H1 (cell line): ENCODE data around the gene TRPM1. TPM values are rescaled to one million over a fixed set of nuclear protein-coding genes. Genes with fewer than 3 reads are reported as not detected.

Source experiments
- CTCF ChIA-PET: fragments of 300-600 bp; sonication (Branson Sonifier 250); formaldehyde crosslinking; loops from one replicate; lab custom pipeline; 2021; ENCODE audit not compliant: partially characterized antibody; lab: Charles Lee
- POLR2A ChIA-PET: fragments of 300-600 bp; sonication (Branson Sonifier 250); formaldehyde crosslinking; loops from one replicate; lab custom pipeline; 2021; ENCODE audit warnings: inconsistent platforms; ENCODE audit not compliant: partially characterized antibody; lab: Charles Lee
- DNase-seq, 2 experiments: peaks; one replicate each; pipeline versions ENCODE4 v3.0.0 to v3.0.0-alpha.2; 2010 to 2022; ENCODE audit warnings: low spot score in 2 of 2, low read depth in 1 of 2, mixed read lengths in 1 of 2
- FAIRE-seq: peaks from 2 replicates; lab custom pipeline; 2011; peaks lifted over from hg19 to GRCh38; lab: Jason Lieb, UNC
- H2AFZ ChIP-seq: 2 replicates; pipeline ENCODE4 v1.8.1; 2012; ENCODE audit warnings: low read length, inconsistent platforms
- H2AK5ac ChIP-seq: 2 replicates; pipeline ENCODE4 v1.6.1; 2013; ENCODE audit warnings: low read depth, low read length
- H2BK120ac ChIP-seq: replicated peaks from 2 replicates; pipeline ENCODE3; 2013; ENCODE audit warnings: low read depth, low read length, inconsistent platforms
- H2BK12ac ChIP-seq: 2 replicates; pipeline ENCODE4 v1.6.1; 2013; ENCODE audit warnings: low read depth, low read length
- H2BK15ac ChIP-seq: 2 replicates; pipeline ENCODE4 v1.6.1; 2013; ENCODE audit warnings: low read length
- H2BK20ac ChIP-seq: 2 replicates; pipeline ENCODE4 v1.6.1; 2013; ENCODE audit warnings: low read length
- H2BK5ac ChIP-seq: 2 replicates; pipeline ENCODE4 v1.6.1; 2013; ENCODE audit warnings: low read depth, low read length
- H3K14ac ChIP-seq: 2 replicates; pipeline ENCODE4 v1.6.1; 2013; ENCODE audit warnings: inconsistent platforms; ENCODE audit not compliant: insufficient read length
- H3K18ac ChIP-seq: 2 replicates; pipeline ENCODE4 v1.6.1; 2013; ENCODE audit warnings: low read length; ENCODE audit errors: extremely low read depth
- H3K23ac ChIP-seq: 2 replicates; pipeline ENCODE4 v1.6.1; 2013; ENCODE audit warnings: inconsistent platforms; ENCODE audit not compliant: insufficient read length
- H3K23me2 ChIP-seq: 2 replicates; pipeline ENCODE4 v1.6.1; 2013; ENCODE audit warnings: low read depth, low read length
- H3K27ac ChIP-seq: 2 replicates; pipeline ENCODE4 v1.6.1; 2011; ENCODE audit warnings: low read depth, low read length, inconsistent platforms
- H3K27me3 ChIP-seq, 4 experiments: replicated peaks in 1 of 4; 1 replicate in 1 of 4; 2 replicates in 3 of 4; pipeline versions ENCODE4 v1.6.1 to v1.8.1; 2011 to 2013; ENCODE audit warnings: low read length in 3 of 4, mild to moderate bottlenecking in 3 of 4, inconsistent platforms in 2 of 4, mixed read lengths in 2 of 4, moderate library complexity in 1 of 4; ENCODE audit not compliant: control insufficient read depth in 3 of 4, insufficient read depth in 3 of 4; ENCODE audit errors: extremely low read depth in 1 of 4
- H3K36me3 ChIP-seq, 4 experiments: 2 replicates each; pipeline versions ENCODE4 v1.6.1 to v1.8.1; 2011 to 2013; ENCODE audit warnings: mild to moderate bottlenecking in 4 of 4, low read length in 3 of 4, moderate library complexity in 2 of 4, control low read depth in 1 of 4, inconsistent platforms in 1 of 4; ENCODE audit not compliant: insufficient read depth in 4 of 4, control insufficient read depth in 2 of 4
- H3K4ac ChIP-seq: replicated peaks from 2 replicates; pipeline ENCODE3; 2013; ENCODE audit warnings: low read length, low read depth, mixed read lengths, inconsistent platforms; ENCODE audit not compliant: insufficient read length
- H3K4me1 ChIP-seq, 4 experiments: replicated peaks in 1 of 4; 1 replicate in 1 of 4; 2 replicates in 3 of 4; pipeline versions ENCODE4 v1.6.1 to v1.8.1; 2011 to 2013; ENCODE audit warnings: low read length in 3 of 4, inconsistent platforms in 2 of 4, mixed read lengths in 1 of 4; ENCODE audit not compliant: insufficient read depth in 4 of 4, control insufficient read depth in 3 of 4
- H3K4me2 ChIP-seq, 2 experiments: 2 replicates each; pipeline versions ENCODE4 v1.6.1 to v1.8.1; 2011 to 2013; ENCODE audit warnings: low read depth in 2 of 2, low read length in 2 of 2, control low read depth in 1 of 2, inconsistent platforms in 1 of 2, mild to moderate bottlenecking in 1 of 2; ENCODE audit not compliant: insufficient read depth in 1 of 2
- H3K4me3 ChIP-seq, 4 experiments: fragments of 200-600, 300-600 bp in 1 of 4; sonication (generic), shearing (Covaris generic), sonication (Bioruptor Twin) in 1 of 4; 2 replicates each; pipeline versions ENCODE4 v1.5.1 to v1.8.1; 2011 to 2016; ENCODE audit warnings: low read length in 4 of 4, low read depth in 3 of 4, control low read depth in 2 of 4, inconsistent platforms in 2 of 4, mild to moderate bottlenecking in 2 of 4, mixed read lengths in 1 of 4, moderate library complexity in 1 of 4; ENCODE audit not compliant: insufficient read depth in 2 of 4; ENCODE audit errors: extremely low read depth in 1 of 4
- H3K56ac ChIP-seq: replicated peaks from 2 replicates; pipeline ENCODE3; 2013; ENCODE audit warnings: low read depth, mild to moderate bottlenecking, mixed read lengths, low read length, inconsistent platforms; ENCODE audit not compliant: insufficient read length
- H3K79me1 ChIP-seq: 2 replicates; pipeline ENCODE4 v1.6.1; 2013; ENCODE audit warnings: low read depth, low read length, control low read depth
- H3K79me2 ChIP-seq, 2 experiments: 2 replicates each; pipeline versions ENCODE4 v1.6.1 to v1.8.1; 2012 to 2013; ENCODE audit warnings: low read length in 2 of 2, mild to moderate bottlenecking in 2 of 2, inconsistent platforms in 1 of 2; ENCODE audit not compliant: insufficient read depth in 2 of 2, control insufficient read depth in 1 of 2
- H3K9ac ChIP-seq, 4 experiments: replicated peaks in 1 of 4; 1 replicate in 1 of 4; 2 replicates in 3 of 4; pipeline versions ENCODE4 v1.6.1 to v1.8.1; 2011 to 2013; ENCODE audit warnings: low read depth in 3 of 4, low read length in 3 of 4, control low read depth in 2 of 4, mild to moderate bottlenecking in 2 of 4, moderate library complexity in 2 of 4, inconsistent platforms in 1 of 4; ENCODE audit errors: extremely low read depth in 1 of 4
- H3K9me3 ChIP-seq, 2 experiments: 2 replicates each; pipeline versions ENCODE4 v1.6.1 to v1.8.1; 2012 to 2013; ENCODE audit warnings: mild to moderate bottlenecking in 2 of 2, moderate library complexity in 2 of 2, control low read depth in 1 of 2, inconsistent platforms in 1 of 2, low read depth in 1 of 2, low read length in 1 of 2, mixed read lengths in 1 of 2; ENCODE audit not compliant: insufficient read depth in 2 of 2
- H4K20me1 ChIP-seq, 2 experiments: replicated peaks in 1 of 2; 2 replicates each; pipeline versions ENCODE3 to v1.8.1; 2011 to 2013; ENCODE audit warnings: inconsistent platforms in 2 of 2, low read length in 2 of 2, mild to moderate bottlenecking in 1 of 2; ENCODE audit not compliant: insufficient read depth in 2 of 2, control insufficient read depth in 1 of 2
- H4K5ac ChIP-seq: 2 replicates; pipeline ENCODE4 v1.6.1; 2013; ENCODE audit warnings: low read length, low read depth, mixed read lengths, inconsistent platforms; ENCODE audit not compliant: insufficient read length
- H4K8ac ChIP-seq: 2 replicates; pipeline ENCODE4 v1.8.0; 2013; ENCODE audit warnings: mild to moderate bottlenecking, moderate library complexity, low read length, inconsistent platforms; ENCODE audit not compliant: insufficient read depth; ENCODE audit errors: extremely low read depth
- H4K91ac ChIP-seq: replicated peaks from 2 replicates; pipeline ENCODE3; 2013; ENCODE audit warnings: low read length, mixed read lengths, inconsistent platforms; ENCODE audit not compliant: insufficient read length
- BCL11A ChIP-seq, 2 experiments: IDR thresholded peaks; one replicate each; pipeline ENCODE4 v1.6.1; 2011; ENCODE audit warnings: low read depth in 2 of 2, low read length in 2 of 2, mild to moderate bottlenecking in 2 of 2
- CBX5 ChIP-seq: fragments of 300-800, 300-1000 bp; sonication (generic); IDR thresholded peaks from 2 replicates; pipeline ENCODE4 v1.7.1; 2016; ENCODE audit warnings: antibody characterized with exemption, low read length, low read depth
- CREB1 ChIP-seq: IDR thresholded peaks from 2 replicates; pipeline ENCODE4 v1.6.1; 2012; ENCODE audit warnings: inconsistent platforms
- JUND ChIP-seq: IDR thresholded peaks from 2 replicates; pipeline ENCODE4 v1.6.1; 2011; ENCODE audit warnings: mild to moderate bottlenecking, improper control_type of control experiment, low read length
- POLR2AphosphoS5 ChIP-seq: IDR thresholded peaks from 2 replicates; pipeline ENCODE4 v1.6.1; 2011; ENCODE audit warnings: low read depth, low read length
- POU5F1 ChIP-seq: IDR thresholded peaks from 2 replicates; pipeline ENCODE4 v1.6.1; 2011; ENCODE audit warnings: low read depth, mild to moderate bottlenecking, low read length, moderate library complexity
- TBP ChIP-seq: IDR thresholded peaks from 2 replicates; pipeline ENCODE4 v1.6.1; 2011; ENCODE audit warnings: low read depth, low read length, improper control_type of control experiment
- TEAD4 ChIP-seq: IDR thresholded peaks from 2 replicates; pipeline ENCODE4 v1.6.1; 2012; ENCODE audit warnings: low read depth, low read length, inconsistent platforms, mixed read lengths
- WGBS, 2 experiments: shearing (Covaris generic) in 1 of 2; methylation state at CpG; one replicate each; pipeline versions ENCODE4 v1.1.6 to v1.1.7; 2013 to 2015; ENCODE audit warnings: low lambda C conversion rate in 2 of 2, mixed read lengths in 2 of 2, inconsistent platforms in 1 of 2, low coverage in 1 of 2, missing lambda C conversion rate in 1 of 2; ENCODE audit not compliant: insufficient replicate concordance in 2 of 2, insufficient coverage in 1 of 2, insufficient read length in 1 of 2; ENCODE audit errors: extremely low coverage in 1 of 2, missing lambda C conversion rate in 1 of 2; 5-methylcytosine and 5-hydroxymethylcytosine counted together
- polyA plus RNA-seq, 7 experiments: library from polyadenylated mRNA; depleted of rRNA in 3 of 7; stranded (reverse) in 5 of 7; unstranded in 2 of 7; fragments of >200 nt in 5 of 7; fragments of 200-250 nt in 2 of 7; gene quantifications; 1 replicate in 5 of 7; 2 replicates in 1 of 7; 4 replicates in 1 of 7; pipeline versions ENCODE4 v1.2.1 to v1.2.3, GENCODE V29; 2011 to 2013; ENCODE audit warnings: missing spikeins in 2 of 7, mixed read lengths in 2 of 7
- total RNA-seq: library from RNA; stranded (reverse); fragmentation: NEBNext Ultra II Directional; extraction: Animal tissue kit (Norgen Biotek cat#: 25700); gene quantifications from 2 replicates; pipeline ENCODE4 v1.2.1, GENCODE V29; 2021
- TF ChIP-seq, protein P1 (sequence below): IDR thresholded peaks from 2 replicates; pipeline ENCODE4 v1.6.1; 2011; ENCODE audit warnings: low read depth, mild to moderate bottlenecking, low read length; ENCODE audit not compliant: insufficient read depth
- TF ChIP-seq, protein P2 (sequence below): IDR thresholded peaks from 2 replicates; pipeline ENCODE4 v1.6.1; 2011; ENCODE audit warnings: low read length, improper control_type of control experiment

Gene TRPM1
- total and polyA plus RNA-seq, 2 of the 8 experiments (the other 6 are each of a cell fraction or from before 2014, with no cell fraction given): 0.05 TPM; not detected in 1

DNA sequence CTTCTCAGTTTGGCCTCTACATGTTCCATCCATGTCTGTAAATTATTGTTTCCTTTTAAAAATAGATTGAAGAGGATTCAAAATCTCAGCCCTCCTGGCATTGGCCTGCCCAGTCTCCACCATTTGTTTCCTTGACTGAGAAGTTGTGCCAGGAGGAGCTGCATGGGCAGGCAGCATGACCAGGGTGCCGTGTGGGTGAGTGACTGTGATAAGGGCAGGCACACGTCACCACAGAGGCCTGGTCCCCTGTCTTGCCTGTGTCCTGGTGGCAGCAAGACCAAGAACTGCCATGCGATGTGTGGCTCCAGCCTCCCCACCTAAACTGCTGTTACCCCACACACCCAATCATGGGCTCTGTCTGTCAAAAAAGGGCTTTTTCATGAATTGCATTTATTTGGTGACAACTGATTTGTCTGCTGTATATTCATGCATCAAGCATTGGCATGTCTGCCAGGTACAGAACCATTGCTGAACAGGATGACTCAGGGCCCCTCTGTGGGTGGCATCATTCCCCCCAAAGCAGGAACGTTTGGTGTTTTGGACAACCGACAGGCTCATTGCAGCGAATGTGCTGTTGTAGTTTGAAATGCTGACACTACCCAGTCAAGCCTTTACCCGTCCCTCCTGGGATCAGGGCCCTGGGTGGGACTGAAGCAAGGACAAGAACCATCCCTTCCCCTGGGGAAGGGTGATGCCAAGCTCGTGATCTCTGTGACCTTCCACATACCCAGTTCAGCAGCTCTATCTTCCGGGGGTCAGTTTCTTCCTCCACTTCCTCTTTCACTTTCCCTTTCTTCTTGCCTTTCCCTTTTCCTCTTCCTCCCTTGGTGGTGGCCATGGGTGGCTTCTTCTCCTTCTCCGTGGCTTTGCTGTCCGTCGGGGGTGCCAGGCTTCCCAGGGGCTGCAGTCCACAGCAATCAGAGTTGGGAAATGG lies 51.6 kb downstream of the TRPM1 start:
- DNase-seq (no peak), FAIRE-seq (no peak)
- H2BK12ac ChIP-seq: no peak overlapping the region
- no peak overlapping the region for H3K18ac ChIP-seq
- H3K9ac ChIP-seq: no peak overlapping the region
- H2BK120ac ChIP-seq: no peak overlapping the region
- 83% methylated on average over 12 of the region's 12 CpGs; no CpG with 5 or more reads in 1 of the 2 experiments for WGBS, 2 experiments
- H3K4ac ChIP-seq: no peak overlapping the region
- no peaks in the 10 kb centered on the region for H3K79me2 ChIP-seq
- ChIA-PET POLR2A (no interaction called here), CTCF (interaction anchor here (1.5 kb wide), 1 partner anchor 79 kb away, joined by 4 read pairs; no protein-coding TSS in a partner anchor)
- H3K4me2 ChIP-seq: no peak overlapping the region
- H3K23me2 ChIP-seq: 0 out of 2 replicates have a peak, but pooled peaks cover 3% of the 10 kb centered on the region
- no peak overlapping the region for H2BK20ac ChIP-seq
- no peak overlapping the region for H2AK5ac ChIP-seq
- H3K79me1 ChIP-seq: no peaks in the 10 kb centered on the region
- peaks cover 0 to 5% (median 3%) of the 10 kb centered on the region in 4 experiments; a peak in 1 of 7 replicates for H3K4me1 ChIP-seq
- H4K8ac ChIP-seq: peak overlapping the region; percentile 16; the same call in 1 of the 2 replicates
- no peak overlapping the region for H3K23ac ChIP-seq
- H3K9me3 ChIP-seq: no peaks in the 10 kb centered on the region
- no peak overlapping the region for H4K5ac ChIP-seq
- no peak overlapping the region for H2BK5ac ChIP-seq
- H3K27ac ChIP-seq: no peak overlapping the region
- H4K20me1 ChIP-seq: no peaks in the 10 kb centered on the region
- H3K4me3 ChIP-seq: no peak overlapping the region
- H2BK15ac ChIP-seq: 0 out of 2 replicates have a peak overlapping the region, but pooled peaks have one; percentile 55
- no peaks in the 10 kb centered on the region; a peak in 1 of 7 replicates for H3K27me3 ChIP-seq
- no peak overlapping the region for H3K14ac ChIP-seq
- H4K91ac ChIP-seq: no peak overlapping the region
- no peak overlapping the region for H3K56ac ChIP-seq
- no peaks in the 10 kb centered on the region for H3K36me3 ChIP-seq
- 0 out of 2 replicates have a peak overlapping the region, but pooled peaks have one; percentile 72 for H2AFZ ChIP-seq
- TF ChIP-seq POLR2AphosphoS5: no peak
- TF ChIP-seq POU5F1: no peak
- no peak for TF ChIP-seq BCL11A (IDR thresholded peaks at IDR 0.05; ENCODE audit: low read depth in 2 of 2, low read length in 2 of 2)
- no peak for TF ChIP-seq CREB1
- no peak for TF ChIP-seq TBP
- no peak for TF ChIP-seq CBX5
- TF ChIP-seq, protein P1, sequence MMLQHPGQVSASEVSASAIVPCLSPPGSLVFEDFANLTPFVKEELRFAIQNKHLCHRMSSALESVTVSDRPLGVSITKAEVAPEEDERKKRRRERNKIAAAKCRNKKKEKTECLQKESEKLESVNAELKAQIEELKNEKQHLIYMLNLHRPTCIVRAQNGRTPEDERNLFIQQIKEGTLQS: no peak
- TF ChIP-seq, protein P2, sequence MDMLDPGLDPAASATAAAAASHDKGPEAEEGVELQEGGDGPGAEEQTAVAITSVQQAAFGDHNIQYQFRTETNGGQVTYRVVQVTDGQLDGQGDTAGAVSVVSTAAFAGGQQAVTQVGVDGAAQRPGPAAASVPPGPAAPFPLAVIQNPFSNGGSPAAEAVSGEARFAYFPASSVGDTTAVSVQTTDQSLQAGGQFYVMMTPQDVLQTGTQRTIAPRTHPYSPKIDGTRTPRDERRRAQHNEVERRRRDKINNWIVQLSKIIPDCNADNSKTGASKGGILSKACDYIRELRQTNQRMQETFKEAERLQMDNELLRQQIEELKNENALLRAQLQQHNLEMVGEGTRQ: no peak
- TF ChIP-seq TEAD4: no peak
- no peak for TF ChIP-seq JUND
